Measurements from ENCODE around the gene SPINK5.
"Not testable (repeated sequence)": the region's sequence is repeated elsewhere in the genome, so short reads cannot be mapped to it uniquely, and the experiment has no call there.

Gene SPINK5, protein sequence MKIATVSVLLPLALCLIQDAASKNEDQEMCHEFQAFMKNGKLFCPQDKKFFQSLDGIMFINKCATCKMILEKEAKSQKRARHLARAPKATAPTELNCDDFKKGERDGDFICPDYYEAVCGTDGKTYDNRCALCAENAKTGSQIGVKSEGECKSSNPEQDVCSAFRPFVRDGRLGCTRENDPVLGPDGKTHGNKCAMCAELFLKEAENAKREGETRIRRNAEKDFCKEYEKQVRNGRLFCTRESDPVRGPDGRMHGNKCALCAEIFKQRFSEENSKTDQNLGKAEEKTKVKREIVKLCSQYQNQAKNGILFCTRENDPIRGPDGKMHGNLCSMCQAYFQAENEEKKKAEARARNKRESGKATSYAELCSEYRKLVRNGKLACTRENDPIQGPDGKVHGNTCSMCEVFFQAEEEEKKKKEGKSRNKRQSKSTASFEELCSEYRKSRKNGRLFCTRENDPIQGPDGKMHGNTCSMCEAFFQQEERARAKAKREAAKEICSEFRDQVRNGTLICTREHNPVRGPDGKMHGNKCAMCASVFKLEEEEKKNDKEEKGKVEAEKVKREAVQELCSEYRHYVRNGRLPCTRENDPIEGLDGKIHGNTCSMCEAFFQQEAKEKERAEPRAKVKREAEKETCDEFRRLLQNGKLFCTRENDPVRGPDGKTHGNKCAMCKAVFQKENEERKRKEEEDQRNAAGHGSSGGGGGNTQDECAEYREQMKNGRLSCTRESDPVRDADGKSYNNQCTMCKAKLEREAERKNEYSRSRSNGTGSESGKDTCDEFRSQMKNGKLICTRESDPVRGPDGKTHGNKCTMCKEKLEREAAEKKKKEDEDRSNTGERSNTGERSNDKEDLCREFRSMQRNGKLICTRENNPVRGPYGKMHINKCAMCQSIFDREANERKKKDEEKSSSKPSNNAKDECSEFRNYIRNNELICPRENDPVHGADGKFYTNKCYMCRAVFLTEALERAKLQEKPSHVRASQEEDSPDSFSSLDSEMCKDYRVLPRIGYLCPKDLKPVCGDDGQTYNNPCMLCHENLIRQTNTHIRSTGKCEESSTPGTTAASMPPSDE

DNA sequence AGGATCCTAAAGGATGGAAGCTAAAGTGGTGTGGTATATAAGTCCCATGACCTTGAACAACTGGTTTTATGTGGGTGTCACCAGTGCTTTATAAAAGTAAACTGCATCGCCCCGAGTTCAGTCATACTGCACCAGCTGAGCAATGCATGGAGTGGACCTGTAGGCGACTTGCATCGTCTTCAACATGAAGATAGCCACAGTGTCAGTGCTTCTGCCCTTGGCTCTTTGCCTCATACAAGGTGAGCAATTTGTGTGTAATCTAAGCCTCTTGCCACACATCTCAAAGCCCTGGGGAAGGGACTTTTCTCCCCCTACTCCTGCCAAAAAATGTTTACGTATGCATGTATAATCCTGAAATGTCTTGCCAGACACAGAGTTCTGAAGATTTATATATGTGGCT, at the start of gene SPINK5:
Gene SPINK5, plus strand, starts transcription at position 120 of the 400 bp plus-strand sequence. Its CDS starts 65 bp downstream, at position 185.
- DNase-seq (ENCODE audit: low read depth): no peak

DNA sequence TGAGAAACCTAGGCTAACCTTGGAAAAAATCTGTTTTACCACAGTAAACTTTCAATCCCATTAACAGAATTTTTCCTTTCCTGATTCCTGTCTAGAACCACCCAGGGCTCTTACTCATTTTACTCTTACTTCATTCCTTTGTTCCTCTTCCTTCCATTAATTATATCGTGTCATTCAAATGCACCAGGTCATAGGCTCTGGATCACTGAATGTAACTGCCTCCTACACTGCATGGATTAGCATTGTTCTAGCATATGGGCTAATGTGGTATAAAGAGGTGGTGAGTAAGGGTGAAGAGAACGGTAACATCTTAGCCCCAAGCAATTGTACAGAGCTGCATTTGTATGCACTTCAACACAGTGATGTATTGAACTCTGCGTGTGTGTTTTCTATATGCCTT, 49.5 kb upstream of the SPINK5 start:
- no peak for DNase-seq (ENCODE audit: low read depth)

- DNase-seq (ENCODE audit: low read depth): no peak
Measured at GRCh38 chr5:148020257-148020988, 43.4 kb upstream of the SPINK5 start.

DNA sequence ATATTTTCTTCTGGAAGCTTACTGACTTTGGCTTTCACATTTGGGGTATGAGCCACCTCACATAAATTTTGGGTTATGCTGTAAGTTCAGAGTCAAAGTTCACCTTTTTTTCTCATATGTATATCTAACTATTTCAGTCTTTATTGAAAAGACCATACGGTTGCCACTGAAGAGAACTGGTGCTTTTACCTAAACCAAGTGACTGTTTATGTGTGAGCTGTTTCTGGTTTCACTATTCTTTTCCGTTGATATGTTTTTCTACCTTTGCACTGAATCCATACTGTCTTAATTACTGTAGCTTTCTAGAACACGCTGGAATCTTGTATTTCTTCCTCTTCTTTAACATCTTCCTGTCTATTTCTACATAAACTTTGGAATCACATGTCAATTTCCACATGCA, 36.3 kb upstream of the SPINK5 start:
- no peak for DNase-seq (ENCODE audit: low read depth)

DNA sequence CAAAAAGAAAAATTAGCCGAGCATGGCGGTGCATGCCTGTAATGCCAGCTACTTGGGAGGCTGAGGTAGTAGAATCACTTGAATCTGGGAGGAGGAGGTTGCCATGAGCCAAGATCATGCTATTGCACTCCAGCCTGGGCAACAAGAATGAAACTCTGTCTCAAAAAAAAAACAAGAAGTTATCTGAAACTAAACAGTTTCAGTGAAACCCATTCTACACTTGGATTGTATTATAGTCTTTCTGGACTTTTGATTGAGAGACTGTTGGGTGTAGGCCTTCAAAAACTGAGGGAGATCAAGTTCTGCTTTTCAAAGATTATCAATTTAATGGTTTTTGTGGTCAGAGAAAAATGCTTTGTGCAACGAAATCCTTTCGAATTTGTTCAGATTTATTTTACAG, 34.6 kb upstream of the SPINK5 start:
- DNase-seq (ENCODE audit: low read depth): no peak

DNA sequence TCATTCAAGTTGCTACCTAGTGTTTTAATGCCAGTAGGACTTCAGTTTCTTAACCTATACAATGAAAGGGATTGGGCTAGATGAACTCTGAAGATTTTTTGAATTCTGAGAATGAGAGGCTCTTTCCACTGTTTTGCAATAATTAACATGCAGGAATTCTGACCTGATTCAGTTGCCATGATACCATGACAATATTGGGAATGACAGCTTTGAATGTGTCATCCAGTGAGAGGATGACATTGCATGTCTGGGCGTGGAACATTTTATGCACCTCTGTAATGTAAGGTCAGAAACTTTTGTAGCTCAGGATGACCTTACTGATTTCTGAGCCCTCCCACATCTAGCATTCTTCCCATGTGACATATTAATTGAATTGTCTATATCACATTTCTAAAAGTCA, 30.6 kb upstream of the SPINK5 start:
- DNase-seq (ENCODE audit: low read depth): no peak

DNA sequence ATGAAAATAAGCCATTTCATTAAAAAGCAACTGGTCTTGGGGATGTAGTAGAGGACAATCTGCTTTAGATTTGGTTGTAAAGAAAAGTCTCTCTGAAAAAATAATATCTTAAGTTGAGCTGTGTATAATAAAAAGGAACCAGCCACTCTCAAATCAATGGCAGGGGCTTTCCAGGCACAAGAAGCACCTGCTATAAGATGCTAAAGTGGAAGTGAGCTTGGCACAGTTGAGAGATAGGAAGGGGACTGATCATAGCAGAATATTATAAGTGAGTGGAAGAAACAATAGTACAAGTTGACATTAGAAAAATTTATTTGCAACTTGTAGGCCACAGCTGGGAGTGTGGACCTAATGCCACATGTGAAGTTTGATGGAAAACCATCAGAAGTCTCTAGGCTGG, 28.1 kb upstream of the SPINK5 start:
- DNase-seq (ENCODE audit: low read depth): no peak

GRCh38 chr5:148042881-148043280, 20.9 kb upstream of the SPINK5 start:
- no peak for DNase-seq (ENCODE audit: low read depth)

DNA sequence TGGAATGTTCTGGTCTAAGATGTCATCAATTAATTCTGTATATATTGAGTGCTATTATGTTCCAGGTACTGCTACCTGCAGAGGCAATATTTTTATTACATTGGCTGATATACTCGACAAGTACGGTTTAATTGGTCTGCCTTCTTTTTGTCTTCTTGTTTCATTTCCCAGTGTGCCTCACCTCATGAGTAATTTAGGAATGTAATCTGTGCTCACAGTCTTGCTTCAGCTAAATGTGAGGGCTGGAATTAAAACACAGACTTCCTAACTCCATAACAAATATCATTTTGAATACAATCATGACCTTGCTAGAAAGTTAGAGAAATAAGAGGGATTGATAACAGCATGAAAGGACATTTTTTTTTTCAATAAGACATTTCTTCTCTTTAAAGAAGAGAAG, 20.1 kb upstream of the SPINK5 start:
- no peak for DNase-seq (ENCODE audit: low read depth)

GRCh38 chr5:148055160-148055559, 8.6 kb upstream of the SPINK5 start:
- DNase-seq (ENCODE audit: low read depth): not testable (repeated sequence)

GRCh38 chr5:148060309-148060708, 3.5 kb upstream of the SPINK5 start:
- DNase-seq (ENCODE audit: low read depth): no peak

DNA sequence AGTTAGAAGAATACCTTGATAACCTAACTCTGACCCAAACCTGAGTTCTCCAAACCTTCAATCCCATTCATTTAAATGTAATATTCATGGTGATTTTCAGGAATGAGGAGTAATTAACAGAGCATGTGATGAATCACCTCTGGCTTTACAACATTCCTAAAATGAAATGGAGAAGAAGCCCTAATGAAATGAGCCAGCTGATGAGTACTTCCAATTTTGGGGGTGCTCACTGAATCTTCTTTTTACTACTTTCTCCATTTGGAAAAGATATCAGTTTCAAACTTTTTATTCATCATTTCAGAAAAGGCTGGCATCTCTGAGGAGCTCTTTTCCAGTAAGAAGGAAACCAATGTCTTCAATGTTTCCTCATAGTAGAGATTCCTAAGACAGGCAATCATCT, 2.9 kb upstream of the SPINK5 start:
- DNase-seq (ENCODE audit: low read depth): no peak

DNA sequence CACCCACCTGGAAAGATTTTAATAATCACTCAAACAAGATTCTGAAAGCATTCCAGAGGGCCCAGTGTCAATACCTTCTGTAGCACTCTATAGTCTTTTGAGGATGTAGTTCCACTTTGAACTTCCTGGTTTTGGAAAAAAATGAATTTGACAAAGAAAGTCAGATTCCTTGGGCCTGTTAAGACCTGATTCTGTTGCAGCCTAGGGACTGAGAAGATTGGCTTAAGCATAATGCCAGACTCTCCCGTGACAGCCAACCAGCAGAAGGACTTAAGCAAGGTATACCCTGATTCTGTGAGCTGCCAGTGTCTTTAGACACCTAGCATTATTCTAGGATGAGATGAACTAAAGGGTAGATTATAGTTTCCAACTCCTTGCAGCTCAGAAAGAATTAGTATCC, 6.8 kb downstream of the SPINK5 start:
- no peak for DNase-seq (ENCODE audit: low read depth)

DNA sequence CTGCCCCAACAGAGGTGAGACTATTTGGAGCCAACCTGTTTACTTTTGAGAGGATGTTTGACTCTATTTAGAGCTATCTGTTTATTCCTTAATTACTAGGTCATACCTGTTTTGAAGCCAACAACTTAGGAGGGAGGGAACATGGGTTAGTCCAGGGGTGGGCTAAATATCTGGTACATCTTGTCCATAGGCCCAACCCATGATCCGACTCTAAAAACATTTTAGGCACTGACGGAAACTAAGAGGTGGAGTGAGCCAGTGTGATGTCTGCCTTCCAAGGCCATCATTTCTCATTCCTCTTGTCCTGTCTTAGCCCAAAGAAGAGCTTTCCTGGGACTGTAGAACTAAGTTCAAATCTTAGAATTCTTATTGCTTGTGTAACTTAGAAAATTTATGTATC, 8.4 kb downstream of the SPINK5 start:
- no peak for DNase-seq (ENCODE audit: low read depth)

- no peak for DNase-seq (ENCODE audit: low read depth)
Measured at GRCh38 chr5:148075529-148075928, 11.7 kb downstream of the SPINK5 start.

DNA sequence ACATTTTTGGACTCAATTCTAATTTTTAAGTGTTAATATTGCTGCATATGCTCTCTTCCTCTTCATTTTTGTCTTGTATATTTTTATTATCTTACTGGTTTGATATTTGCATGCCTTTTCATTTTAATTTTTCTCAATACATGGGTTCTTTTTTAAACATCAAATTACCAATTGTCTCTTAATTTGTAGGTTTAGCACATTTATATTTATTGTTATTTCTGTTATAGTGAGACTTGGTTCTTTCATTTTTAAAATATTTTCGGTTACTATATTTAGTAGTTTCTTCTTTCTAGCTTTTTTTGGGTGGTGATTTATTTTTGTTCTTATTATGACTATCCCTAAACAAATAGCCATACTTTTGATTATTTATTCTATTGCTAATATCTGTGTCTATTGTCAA, 19.4 kb downstream of the SPINK5 start:
- DNase-seq (ENCODE audit: low read depth): no peak

- no peak for DNase-seq (ENCODE audit: low read depth)
Measured at GRCh38 chr5:148084269-148084668, 20.5 kb downstream of the SPINK5 start.

- no peak for DNase-seq (ENCODE audit: low read depth)
Measured at GRCh38 chr5:148085310-148085709, 21.5 kb downstream of the SPINK5 start.

DNA sequence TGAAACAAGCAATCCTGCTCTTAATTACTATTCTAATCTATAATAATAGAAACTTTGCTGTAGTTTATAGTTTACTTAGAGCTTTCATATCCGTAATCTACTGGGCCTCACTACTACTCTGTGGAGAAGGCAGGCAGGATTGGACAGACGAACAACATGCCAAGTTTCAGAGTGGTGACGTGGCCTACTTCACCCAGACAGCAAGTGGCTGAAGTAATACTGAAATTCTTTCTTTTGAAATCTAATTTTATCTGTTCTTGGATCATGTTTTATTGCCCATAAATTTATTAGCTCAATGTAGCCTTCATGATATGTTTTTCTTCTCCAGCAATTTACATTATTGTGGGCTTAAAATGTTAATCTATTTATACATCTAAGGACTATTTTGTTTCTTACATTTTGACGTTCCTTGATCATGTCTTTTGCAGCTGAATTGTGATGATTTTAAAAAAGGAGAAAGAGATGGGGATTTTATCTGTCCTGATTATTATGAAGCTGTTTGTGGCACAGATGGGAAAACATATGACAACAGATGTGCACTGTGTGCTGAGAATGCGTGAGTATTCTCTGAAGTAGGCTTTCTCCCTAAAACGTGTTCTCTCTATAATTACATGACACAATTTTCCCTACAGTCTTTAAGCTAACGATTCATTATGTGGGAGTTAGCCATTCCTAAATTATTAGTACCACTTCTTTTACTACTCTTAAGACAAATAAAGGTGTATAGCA, 22.4 kb downstream of the SPINK5 start:
- DNase-seq (ENCODE audit: low read depth): no peak

- DNase-seq (ENCODE audit: low read depth): no peak
Measured at GRCh38 chr5:148090146-148090772, 26.5 kb downstream of the SPINK5 start.

DNA sequence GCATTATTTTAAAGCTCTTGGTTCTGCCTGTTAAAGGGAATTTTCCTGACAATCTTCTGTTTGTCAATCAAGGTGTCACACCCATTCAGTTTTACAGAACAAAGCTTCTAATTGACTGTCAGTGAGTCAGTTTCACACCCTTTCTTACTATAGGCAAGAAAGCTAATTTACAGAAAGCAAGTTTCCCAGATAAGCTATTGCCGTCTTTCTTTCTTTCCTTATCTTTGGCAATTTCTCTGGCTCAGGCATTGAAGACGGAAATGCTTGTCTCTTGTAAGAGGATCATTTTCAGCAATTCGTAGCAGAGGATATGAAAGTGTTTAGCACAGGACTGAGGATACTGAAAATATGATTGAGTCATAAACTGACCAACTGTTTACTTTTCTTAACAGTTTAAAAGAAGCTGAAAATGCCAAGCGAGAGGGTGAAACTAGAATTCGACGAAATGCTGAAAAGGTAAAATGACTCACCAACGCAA, 27.0 kb downstream of the SPINK5 start:
- no peak for DNase-seq (ENCODE audit: low read depth)

Data from T-helper 22 cell (primary cell).